KOPT-K1 (cell line): ENCODE results near the gene CD47.

Experiments used
- H3K27ac ChIP-seq: fragments of 200-600 bp; sonication (generic); 2 replicates; pipeline ENCODE4 v1.5.1; 2016; ENCODE audit warnings: antibody characterized with exemption, mild to moderate bottlenecking, low read depth, low read length; ENCODE audit not compliant: poor library complexity, severe bottlenecking
- H3K36me3 ChIP-seq: fragments of 200-600 bp; sonication (generic); 2 replicates; pipeline ENCODE4 v1.5.1; 2017; ENCODE audit warnings: antibody characterized with exemption, mild to moderate bottlenecking, low read length, moderate library complexity; ENCODE audit not compliant: insufficient read depth
- H3K9me3 ChIP-seq: fragments of 200-600 bp; sonication (generic); 2 replicates; pipeline ENCODE4 v1.5.1; 2017; ENCODE audit warnings: antibody characterized with exemption, low read length, mild to moderate bottlenecking; ENCODE audit not compliant: insufficient read depth, poor library complexity, severe bottlenecking

Gene CD47

GRCh38 chr3:108030960-108031359, 59.9 kb downstream of the CD47 start:
- H3K36me3 ChIP-seq: peaks cover 36% of the 10 kb centered on the region
- H3K27ac ChIP-seq: no peak overlapping the region
- H3K9me3 ChIP-seq: no peaks in the 10 kb centered on the region

- Histone ChIP-seq H3K36me3 (peaks cover 34% of the 10 kb centered on the region), H3K27ac (no peak overlapping the region), H3K9me3 (no peaks in the 10 kb centered on the region)
Measured at GRCh38 chr3:108029466-108029865, 61.4 kb downstream of the CD47 start.

- H3K36me3 ChIP-seq: peaks cover 28% of the 10 kb centered on the region
- no peaks in the 10 kb centered on the region for H3K9me3 ChIP-seq
- no peak overlapping the region for H3K27ac ChIP-seq
Measured at GRCh38 chr3:108028896-108029295, 61.9 kb downstream of the CD47 start.

- H3K36me3 ChIP-seq: peaks cover 4% of the 10 kb centered on the region; the same call in 1 of the 2 replicates
- no peaks in the 10 kb centered on the region for H3K9me3 ChIP-seq
- no peak overlapping the region for H3K27ac ChIP-seq
Measured at GRCh38 chr3:108025177-108025576, 65.7 kb downstream of the CD47 start.

- peaks cover 4% of the 10 kb centered on the region; the same call in 1 of the 2 replicates for H3K36me3 ChIP-seq
- no peak overlapping the region for H3K27ac ChIP-seq
- no peaks in the 10 kb centered on the region for H3K9me3 ChIP-seq
Measured at GRCh38 chr3:108024146-108024850, 66.5 kb downstream of the CD47 start.

- Histone ChIP-seq H3K27ac (no peak overlapping the region), H3K36me3 (peaks cover 2% of the 10 kb centered on the region; the same call in 1 of the 2 replicates), H3K9me3 (no peaks in the 10 kb centered on the region)
Measured at GRCh38 chr3:108022256-108023150, 68.3 kb downstream of the CD47 start.

GRCh38 chr3:108021533-108021932, 69.3 kb downstream of the CD47 start:
- H3K27ac ChIP-seq: no peak overlapping the region
- H3K36me3 ChIP-seq: no peaks in the 10 kb centered on the region

GRCh38 chr3:108021131-108021530, 69.7 kb downstream of the CD47 start:
- Histone ChIP-seq H3K27ac (no peak overlapping the region), H3K36me3 (no peaks in the 10 kb centered on the region), H3K9me3 (no peaks in the 10 kb centered on the region)

More at GRCh38 chr3:108021533-108021932, 69.3 kb downstream of the CD47 start:
- H3K9me3 ChIP-seq: no peaks in the 10 kb centered on the region

GRCh38 chr3:108018552-108018951, 72.3 kb downstream of the CD47 start:
- H3K9me3 ChIP-seq: no peaks in the 10 kb centered on the region

GRCh38 chr3:108017587-108017986, 73.2 kb downstream of the CD47 start:
- H3K27ac ChIP-seq: no peak overlapping the region
- H3K36me3 ChIP-seq: no peaks in the 10 kb centered on the region
- H3K9me3 ChIP-seq: no peaks in the 10 kb centered on the region

More at GRCh38 chr3:108018552-108018951, 72.3 kb downstream of the CD47 start:
- no peak overlapping the region for H3K27ac ChIP-seq
- no peaks in the 10 kb centered on the region for H3K36me3 ChIP-seq

GRCh38 chr3:108014943-108015342, 75.9 kb downstream of the CD47 start:
- Histone ChIP-seq H3K9me3 (no peaks in the 10 kb centered on the region), H3K36me3 (no peaks in the 10 kb centered on the region), H3K27ac (no peak overlapping the region)

- no peak overlapping the region for H3K27ac ChIP-seq
- no peaks in the 10 kb centered on the region for H3K36me3 ChIP-seq
- H3K9me3 ChIP-seq: no peaks in the 10 kb centered on the region
Measured at GRCh38 chr3:108013141-108014055, 77.4 kb downstream of the CD47 start.

GRCh38 chr3:108012304-108012703, 78.5 kb downstream of the CD47 start:
- Histone ChIP-seq H3K9me3 (no peaks in the 10 kb centered on the region), H3K36me3 (no peaks in the 10 kb centered on the region), H3K27ac (no peak overlapping the region)

- Histone ChIP-seq H3K9me3 (no peaks in the 10 kb centered on the region), H3K27ac (no peak overlapping the region), H3K36me3 (no peaks in the 10 kb centered on the region)
Measured at GRCh38 chr3:108011616-108012015, 79.2 kb downstream of the CD47 start.
